ENCODE data around the gene IRF9. TPM values are rescaled to one million over a fixed set of nuclear protein-coding genes. Genes with fewer than 3 reads are reported as not detected.

IRF9 gene
- total and polyA plus RNA-seq, 2 of the 4 experiments (the other 2 are of a cell fraction), result 25.6 to 34.6 TPM

DNA sequence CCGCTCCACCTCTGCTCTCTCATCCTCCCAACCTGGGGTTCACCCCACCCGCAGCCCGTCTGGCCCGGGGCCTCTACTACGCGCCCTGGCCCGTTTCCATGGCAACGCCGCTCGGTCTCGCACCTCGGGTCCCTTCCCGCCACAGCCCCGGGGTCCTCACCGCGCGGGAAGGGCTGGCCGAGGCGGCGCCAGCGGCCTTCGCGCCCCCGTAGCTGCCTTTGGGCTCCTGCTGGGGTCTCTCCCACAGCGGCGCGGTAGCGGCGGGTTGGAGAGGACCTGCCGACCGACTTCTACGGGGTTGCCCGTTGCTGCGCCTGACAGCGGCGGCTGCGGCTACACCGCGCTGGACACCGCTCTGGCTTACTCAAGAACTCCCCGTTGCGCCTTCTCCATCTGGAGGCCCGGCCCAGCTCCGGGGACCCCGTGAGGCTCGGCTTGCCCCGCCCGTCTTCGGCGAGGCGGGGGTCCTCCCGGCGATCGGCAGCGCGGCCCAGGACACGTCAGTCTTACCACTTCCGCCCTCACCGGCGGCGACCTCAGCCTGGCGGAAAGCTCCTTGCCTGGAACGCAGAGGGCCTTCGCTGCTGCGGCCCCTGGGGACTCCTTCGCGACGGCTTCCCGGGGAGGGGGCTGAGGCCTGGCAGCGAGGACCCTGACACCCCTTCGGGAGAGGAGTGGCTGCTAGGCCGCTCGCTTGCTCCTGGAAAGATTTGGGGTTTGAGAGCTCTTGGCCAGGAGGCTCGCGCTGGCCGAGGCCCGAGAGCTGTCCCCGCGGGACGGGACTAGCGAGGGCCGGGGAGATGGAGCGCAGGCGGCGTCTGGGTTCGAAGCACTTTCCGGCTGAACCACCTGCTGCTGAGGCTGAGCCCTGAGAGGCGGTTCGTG, 34.4 kb downstream of the IRF9 start, which contains the start of gene TM9SF1:
TM9SF1 (minus strand) TSS at position 256 of the 885 bp plus-strand sequence. CDS start 422 bp downstream, outside the sequence.
- Histone ChIP-seq H2AK5ac (ENCODE audit: low read depth, low read length) (peak within 1 kb of the TSS; percentile 89), H3K14ac (replicated peaks; ENCODE audit: low read depth, low read length) (peak within 1 kb of the TSS; percentile 95), H3K4me3 (ENCODE audit: insufficient read depth, low read depth, low read length) (peak within 1 kb of the TSS; percentile 89), H3K9ac (ENCODE audit: low read depth, low read length) (peak within 1 kb of the TSS; percentile 93), H2AFZ (replicated peaks; ENCODE audit: low read length, poor library complexity) (peak within 1 kb of the TSS; percentile 95), H3K9me3 (ENCODE audit: control insufficient read depth, insufficient read depth, low read length) (no peaks in the 10 kb centered on the region), H3K9me1 (ENCODE audit: insufficient read depth, low read length) (peaks cover 11% of the 10 kb centered on the region; the same call in 1 of the 2 replicates), H2BK5ac (ENCODE audit: low read depth, low read length, poor library complexity, severe bottlenecking) (peak within 1 kb of the TSS; percentile 96), H3K27me3 (ENCODE audit: control insufficient read depth, insufficient read depth, low read length) (no peaks in the 10 kb centered on the region), H4K8ac (ENCODE audit: low read depth in 2 of 2, low read length in 2 of 2) (peak within 1 kb of the TSS; percentile 93 to 94), H2AK9ac (replicated peaks; ENCODE audit: low read depth, low read length, poor library complexity) (peak within 1 kb of the TSS; percentile 96), H3K4ac (ENCODE audit: low read depth, low read length) (peak within 1 kb of the TSS; percentile 97), H3K36me3 (ENCODE audit: control insufficient read depth, insufficient read depth, low read length) (peaks cover 18% of the 10 kb centered on the region), H3K23ac (ENCODE audit: low read depth, low read length) (peak within 1 kb of the TSS; percentile 93), H4K5ac (ENCODE audit: low read depth, low read length) (peak within 1 kb of the TSS; percentile 89), H2BK20ac (ENCODE audit: low read depth, low read length) (0 out of 2 replicates have a peak within 1 kb of the TSS, but pooled peaks have one; percentile 5), H4K20me1 (ENCODE audit: insufficient read depth, low read length) (no peaks in the 10 kb centered on the region), H4K91ac (ENCODE audit: insufficient read depth, low read depth, low read length) (peak within 1 kb of the TSS; percentile 95), H2BK120ac (ENCODE audit: low read depth, low read length) (peak within 1 kb of the TSS; percentile 76), H3K27ac (ENCODE audit: insufficient read depth, low read length) (peak within 1 kb of the TSS; percentile 99), H2BK15ac (ENCODE audit: low read depth, low read length) (peak within 1 kb of the TSS; percentile 79; the same call in 1 of the 3 replicates), H3K79me1 (ENCODE audit: low read depth in 1 of 2, low read length in 2 of 2) (peaks cover 38 to 68% of the 10 kb centered on the region in 2 experiments), H3K18ac (ENCODE audit: low read depth, low read length) (peak within 1 kb of the TSS; percentile 81), H3K4me2 (ENCODE audit: low read depth, low read length) (peak within 1 kb of the TSS; percentile 99), H3K56ac (ENCODE audit: extremely low read depth, insufficient read depth, low read length) (peak within 1 kb of the TSS; percentile 85), H3K4me1 (ENCODE audit: control insufficient read depth, insufficient read depth, low read length) (peaks cover 8% of the 10 kb centered on the region)
- peak; percentile 40 for TF ChIP-seq RCOR1 (IDR thresholded peaks at IDR 0.05; ENCODE audit: insufficient replicate concordance, low read length)
- peak; percentile 43; the same call in 1 of the 2 replicates for TF ChIP-seq MXI1 (IDR thresholded peaks at IDR 0.05; ENCODE audit: borderline replicate concordance, low read depth, low read length)
- TF ChIP-seq POLR2A (IDR thresholded peaks at IDR 0.05; ENCODE audit: low read depth, low read length), result peak; percentile 72
- no peak for TF ChIP-seq BHLHE40 (IDR thresholded peaks at IDR 0.05; ENCODE audit: low read depth, low read length)
- in situ Hi-C loops (cut with MboI; ENCODE audit: low sequenced_read_pairs) (no loop called here), dilution Hi-C loops (cut with HindIII; ENCODE audit: low sequenced_read_pairs, unreplicated experiment) (no loop called here), intact Hi-C loops (cut with micrococcal nuclease) (loop anchor here (1.0 to 2.0 kb wide), 2 partner anchors 47 to 101 kb away; partner anchors contain the start of gene TINF2)
- ChIA-PET CTCF (interaction anchor here (1.1 kb wide), 1 partner anchor 113 kb away, joined by 3 read pairs; the partner anchor contains the start of gene CIDEB), POLR2A (ENCODE audit: unreplicated experiment) (interaction anchor here (1.0 to 1.1 kb wide), 2 partner anchors 9 to 47 kb away, joined by 3 read pairs; partner anchors contain the start of gene TINF2)
- 2% methylated on average over 42 of the region's 89 CpGs; no CpG with 5 or more reads in 1 of the 2 experiments for WGBS, 2 experiments (ENCODE audit: extremely low coverage in 2 of 2, insufficient read length in 1 of 2)
- peak; percentile 87 for DNase-seq
- BruUV-seq (replicated peaks), result no TSS peak
- peak; percentile 93 for ATAC-seq (ENCODE audit: low read depth)

Data from IMR-90 (cell line).